HepG2 (cell line): ENCODE results near the gene ISG20L2. TPM values are rescaled to one million over a fixed set of nuclear protein-coding genes. Genes with fewer than 3 reads are reported as not detected.

Experiments
- ATAC-seq: fragments of 200-7000 bp; cut with Tn5 transposase; 3 replicates; pipeline ENCODE4 v1.9.1; 2020; ENCODE audit warnings: mild to moderate bottlenecking, moderate library complexity
- BruUV-seq: library from RNA; stranded (reverse); fragments of 400-500 nt; replicated peaks from 2 replicates; lab custom pipeline; 2021; lab: Mats Ljungman, UMichigan
- CTCF ChIA-PET: fragments of 300-600 bp; formaldehyde crosslinking; extraction: SDS; loops from one replicate; lab custom pipeline; 2021; ENCODE audit warnings: low total read pairs, inconsistent platforms, low intra/inter-chr PET ratio; lab: Yijun Ruan, JAX
- POLR2A ChIA-PET: fragments of 350-600 bp; sonication (Branson Sonifier 250); formaldehyde crosslinking; loops from one replicate; lab custom pipeline; 2020; ENCODE audit warnings: antibody characterized with exemption, inconsistent platforms; lab: Yijun Ruan, JAX
- DNase-seq: peaks from one replicate; pipeline ENCODE4 v3.0.0-alpha.2; 2015; ENCODE audit warnings: low spot score
- FAIRE-seq: peaks from 3 replicates; lab custom pipeline; 2011; peaks lifted over from hg19 to GRCh38; lab: Jason Lieb, UNC
- H2AFZ ChIP-seq: one replicate; pipeline ENCODE4 v1.6.1; 2011; ENCODE audit warnings: low read length, inconsistent platforms
- H3K27ac ChIP-seq: fragments of 300-600 bp; 3 replicates; pipeline ENCODE4 v1.8.0; 2011; ENCODE audit warnings: mixed run types, mild to moderate bottlenecking, mixed read lengths, low read length, inconsistent platforms; ENCODE audit not compliant: insufficient read depth; ENCODE audit errors: extremely low read length
- H3K27me3 ChIP-seq, 2 experiments: fragments of 200-600 bp in 1 of 2; 2 replicates in 1 of 2; 3 replicates in 1 of 2; pipeline versions ENCODE4 v1.6.0 to v1.8.0; 2011; ENCODE audit warnings: low read length in 2 of 2, mild to moderate bottlenecking in 2 of 2, moderate library complexity in 2 of 2, inconsistent platforms in 1 of 2; ENCODE audit not compliant: insufficient read depth in 2 of 2, control insufficient read depth in 1 of 2
- H3K36me3 ChIP-seq, 2 experiments: fragments of 200-600 bp in 1 of 2; replicated peaks in 1 of 2; 2 replicates in 1 of 2; 3 replicates in 1 of 2; pipeline versions ENCODE4 v1.5.1 to v1.8.0; 2011; ENCODE audit warnings: low read length in 2 of 2, inconsistent platforms in 1 of 2; ENCODE audit not compliant: insufficient read depth in 2 of 2, control insufficient read depth in 1 of 2
- H3K4me1 ChIP-seq: 2 replicates; pipeline ENCODE4 v1.5.1; 2012; ENCODE audit warnings: low read length, inconsistent platforms; ENCODE audit not compliant: insufficient read depth
- H3K4me2 ChIP-seq: 2 replicates; pipeline ENCODE4 v1.6.0; 2011; ENCODE audit warnings: low read depth, low read length, inconsistent platforms
- H3K4me3 ChIP-seq, 3 experiments: fragments of 200-600 bp in 1 of 3; sonication (generic), shearing (Covaris generic) in 1 of 3; replicated peaks in 1 of 3; 2 replicates each; pipeline ENCODE4 v1.5.1; 2011 to 2016; ENCODE audit warnings: low read length in 3 of 3, inconsistent platforms in 2 of 3, low read depth in 2 of 3, mild to moderate bottlenecking in 2 of 3, control low read depth in 1 of 3, mixed read lengths in 1 of 3; ENCODE audit not compliant: insufficient read depth in 1 of 3
- H3K79me2 ChIP-seq: one replicate; pipeline ENCODE4 v1.6.1; 2011; ENCODE audit warnings: low read length, inconsistent platforms; ENCODE audit not compliant: insufficient read depth
- H3K9ac ChIP-seq: 2 replicates; pipeline ENCODE4 v1.6.0; 2011; ENCODE audit warnings: mild to moderate bottlenecking, low read depth, low read length, inconsistent platforms; ENCODE audit not compliant: insufficient read depth
- H3K9me3 ChIP-seq: 2 replicates; pipeline ENCODE4 v1.5.1; 2012; ENCODE audit warnings: mild to moderate bottlenecking, low read length
- H4K20me1 ChIP-seq: 2 replicates; pipeline ENCODE4 v1.6.0; 2011; ENCODE audit warnings: inconsistent platforms, mild to moderate bottlenecking, low read length, moderate library complexity; ENCODE audit not compliant: insufficient read depth
- EZH2 ChIP-seq: conservative IDR thresholded peaks from 2 replicates; pipeline ENCODE4 v1.6.1; 2012; ENCODE audit warnings: mild to moderate bottlenecking, low read depth, low read length, moderate library complexity
- KLF6 ChIP-seq: IDR thresholded peaks from 2 replicates; pipeline ENCODE4 v1.8.0; 2016; ENCODE audit warnings: missing biosample characterization, missing genetic modification reagents
- MLLT10 ChIP-seq: sonication (generic); formaldehyde crosslinking; IDR thresholded peaks from 2 replicates; pipeline ENCODE4 v1.4.0; 2020; ENCODE audit warnings: missing genetic modification reagents
- NFE2 ChIP-seq: sonication (generic); formaldehyde crosslinking; IDR thresholded peaks from 2 replicates; pipeline ENCODE4 v1.4.0; 2020; ENCODE audit warnings: missing genetic modification reagents
- NFYB ChIP-seq: sonication (generic); formaldehyde crosslinking; IDR thresholded peaks from 2 replicates; pipeline ENCODE4 v1.4.0; 2020; ENCODE audit warnings: missing genetic modification reagents
- NR2F6 ChIP-seq, 2 experiments: IDR thresholded peaks; 2 replicates each; pipeline ENCODE4 v1.6.1; 2016; ENCODE audit warnings: antibody characterized with exemption in 1 of 2, mild to moderate bottlenecking in 1 of 2
- PAX8 ChIP-seq: sonication (generic); formaldehyde crosslinking; IDR thresholded peaks from 2 replicates; pipeline ENCODE4 v1.8.0; 2022; ENCODE audit warnings: mild to moderate bottlenecking, missing genetic modification reagents, borderline replicate concordance
- REL ChIP-seq: sonication (generic); formaldehyde crosslinking; conservative IDR thresholded peaks from 2 replicates; pipeline ENCODE4 v1.8.0; 2022; ENCODE audit warnings: mild to moderate bottlenecking, missing genetic modification reagents, moderate library complexity
- SOX13 ChIP-seq, 3 experiments: fragments of 450-650 bp in 1 of 3; sonication (generic) in 1 of 3; formaldehyde crosslinking in 1 of 3; IDR thresholded peaks in 2 of 3; conservative IDR thresholded peaks in 1 of 3; 2 replicates each; pipeline versions ENCODE4 v1.5.0 to v1.6.1; 2016 to 2020; ENCODE audit warnings: antibody characterized with exemption in 1 of 3, mild to moderate bottlenecking in 1 of 3, missing compliant biosample characterization in 1 of 3, missing genetic modification reagents in 1 of 3, moderate library complexity in 1 of 3
- XBP1 ChIP-seq: sonication (generic); formaldehyde crosslinking; IDR thresholded peaks from 2 replicates; pipeline ENCODE4 v1.5.0; 2020; ENCODE audit warnings: missing genetic modification reagents
- ZNF256 ChIP-seq: sonication (generic); formaldehyde crosslinking; conservative IDR thresholded peaks from 2 replicates; pipeline ENCODE4 v1.4.0; 2020; ENCODE audit warnings: missing genetic modification reagents
- ZNF572 ChIP-seq: sonication (generic); formaldehyde crosslinking; IDR thresholded peaks from 2 replicates; pipeline ENCODE4 v1.5.1; 2020; ENCODE audit warnings: mild to moderate bottlenecking, missing genetic modification reagents
- ZSCAN29 ChIP-seq: sonication (generic); formaldehyde crosslinking; conservative IDR thresholded peaks from 2 replicates; pipeline ENCODE4 v1.4.0; 2020; ENCODE audit warnings: mild to moderate bottlenecking, missing genetic modification reagents
- WGBS: methylation state at CpG from one replicate; pipeline ENCODE4 v1.1.6; 2017; ENCODE audit warnings: low lambda C conversion rate; 5-methylcytosine and 5-hydroxymethylcytosine counted together
- in situ Hi-C: cut with HindIII; loops from 2 replicates; pipeline ENCODE4 v1.10.0; 2017; ENCODE audit warnings: low pct_unique_long_range_greater_than_20kb; ENCODE audit not compliant: extremely low pct_ligation_motif_present
- intact Hi-C: fragments of 100-400 bp; cut with micrococcal nuclease; formaldehyde crosslinking; loops from one replicate; pipeline ENCODE4 v1.10.0; 2022; ENCODE audit not compliant: unreplicated experiment
- polyA plus RNA-seq, 8 experiments: library from polyadenylated mRNA; depleted of rRNA in 3 of 8; stranded (reverse) in 7 of 8; unstranded in 1 of 8; fragments of >200 nt; fragmentation: Illumina TruSeq in 4 of 8; extraction: Trizol in 4 of 8; gene quantifications; 2 replicates each; pipeline versions ENCODE4 v1.2.1 to v1.2.3, GENCODE V29; 2011 to 2016; ENCODE audit warnings: low read depth in 4 of 8, missing spikeins in 1 of 8, mixed read lengths in 1 of 8; ENCODE audit not compliant: insufficient read depth in 1 of 8
- total RNA-seq, 5 experiments: library from RNA; depleted of rRNA; stranded (reverse); fragments of >200 nt; fragmentation: Illumina TruSeq; extraction: Trizol; gene quantifications; 2 replicates each; pipeline ENCODE4 v1.2.3, GENCODE V29; 2016; ENCODE audit warnings: low read depth in 1 of 5
- TF ChIP-seq, protein P1 (sequence below): sonication (generic); formaldehyde crosslinking; IDR thresholded peaks from 2 replicates; pipeline ENCODE4 v1.4.0; 2020; ENCODE audit warnings: mild to moderate bottlenecking, missing genetic modification reagents

The ISG20L2 gene
- total and polyA plus RNA-seq, 2 of the 13 experiments (the other 11 are each of a cell fraction or from before 2014, with no cell fraction given): 19.8 to 21.3 TPM

DNA sequence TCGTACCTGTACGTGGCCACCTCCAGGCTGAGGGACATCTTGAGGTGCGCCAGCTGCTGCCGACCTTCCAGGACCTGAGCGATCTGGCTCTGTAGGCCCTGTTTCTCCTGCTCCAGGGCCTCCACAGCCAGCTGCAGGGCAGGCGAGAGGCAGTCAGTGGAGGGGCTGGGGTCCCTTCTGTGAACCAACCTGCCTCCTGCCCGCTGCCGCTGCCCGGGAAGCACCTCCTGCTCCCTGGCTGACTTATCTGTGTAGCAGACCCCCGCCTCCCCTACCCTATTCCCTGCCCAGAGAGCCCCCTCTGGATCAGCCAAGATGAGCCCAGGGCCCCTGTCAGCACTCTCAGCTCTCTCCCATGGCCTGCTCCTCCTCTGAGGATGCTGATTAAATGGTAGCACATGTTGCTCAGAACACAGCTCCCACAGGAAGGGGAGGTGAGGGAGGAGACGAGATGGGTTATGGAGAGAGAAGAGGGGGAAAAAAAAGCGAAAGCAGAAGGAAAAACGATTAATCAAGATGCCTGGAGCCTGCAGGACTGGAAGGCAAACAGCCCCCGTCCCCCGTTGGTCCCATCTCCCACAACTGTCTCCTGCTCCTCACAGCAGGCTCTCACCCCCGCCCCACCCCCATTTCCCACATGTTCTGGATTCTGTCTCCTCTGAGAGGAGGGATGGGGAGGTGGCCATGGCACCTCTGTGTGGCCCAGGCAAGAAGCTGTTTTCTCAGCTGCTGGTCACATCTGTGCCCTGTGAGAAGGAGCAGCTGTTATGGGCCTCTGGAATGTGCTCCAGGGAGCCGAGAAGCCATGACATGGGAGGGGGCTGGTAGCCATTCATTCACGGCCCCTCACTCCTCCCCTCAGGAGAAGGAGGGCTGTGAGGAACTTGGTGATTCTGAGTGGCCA lies 53.1 kb downstream of the ISG20L2 start:
- H3K9ac ChIP-seq: peak overlapping the region; percentile 41; the same call in 1 of the 2 replicates
- no peaks in the 10 kb centered on the region for H3K36me3 ChIP-seq
- peaks cover 2% of the 10 kb centered on the region for H3K79me2 ChIP-seq
- 69% methylated on average over 13 of the region's 18 CpGs for WGBS
- ATAC-seq: peak; percentile 12
- BruUV-seq: no TSS peak
- H2AFZ ChIP-seq: no peak overlapping the region
- intact Hi-C loops (loop anchor here (2.0 kb wide), 1 partner anchor 49 kb away; no protein-coding TSS in a partner anchor), in situ Hi-C loops (no loop called here)
- H3K9me3 ChIP-seq: no peaks in the 10 kb centered on the region
- POLR2A ChIA-PET: interaction anchor here (0.6 to 9.1 kb wide), 4 partner anchors 13 to 305 kb away, joined by 4 to 189 read pairs (median 6); partner anchors contain the start of gene MRPL24
- H3K4me3 ChIP-seq: peak overlapping the region; percentile 34 to 63 (median 58); a peak in 5 of 6 replicates
- CTCF ChIA-PET: interaction anchor here (5.1 kb wide), 1 partner anchor 17 kb away, joined by 166 read pairs; no protein-coding TSS in a partner anchor
- H3K4me2 ChIP-seq: peak overlapping the region; percentile 81
- H3K27ac ChIP-seq: no peak overlapping the region
- FAIRE-seq: no peak
- H4K20me1 ChIP-seq: no peaks in the 10 kb centered on the region
- H3K4me1 ChIP-seq: peaks cover 49% of the 10 kb centered on the region
- DNase-seq: no peak
- peaks cover 2 to 20% of the 10 kb centered on the region in 2 experiments for H3K27me3 ChIP-seq
- TF ChIP-seq NFYB (CRISPR knock-in tag): no peak
- TF ChIP-seq, protein P1, sequence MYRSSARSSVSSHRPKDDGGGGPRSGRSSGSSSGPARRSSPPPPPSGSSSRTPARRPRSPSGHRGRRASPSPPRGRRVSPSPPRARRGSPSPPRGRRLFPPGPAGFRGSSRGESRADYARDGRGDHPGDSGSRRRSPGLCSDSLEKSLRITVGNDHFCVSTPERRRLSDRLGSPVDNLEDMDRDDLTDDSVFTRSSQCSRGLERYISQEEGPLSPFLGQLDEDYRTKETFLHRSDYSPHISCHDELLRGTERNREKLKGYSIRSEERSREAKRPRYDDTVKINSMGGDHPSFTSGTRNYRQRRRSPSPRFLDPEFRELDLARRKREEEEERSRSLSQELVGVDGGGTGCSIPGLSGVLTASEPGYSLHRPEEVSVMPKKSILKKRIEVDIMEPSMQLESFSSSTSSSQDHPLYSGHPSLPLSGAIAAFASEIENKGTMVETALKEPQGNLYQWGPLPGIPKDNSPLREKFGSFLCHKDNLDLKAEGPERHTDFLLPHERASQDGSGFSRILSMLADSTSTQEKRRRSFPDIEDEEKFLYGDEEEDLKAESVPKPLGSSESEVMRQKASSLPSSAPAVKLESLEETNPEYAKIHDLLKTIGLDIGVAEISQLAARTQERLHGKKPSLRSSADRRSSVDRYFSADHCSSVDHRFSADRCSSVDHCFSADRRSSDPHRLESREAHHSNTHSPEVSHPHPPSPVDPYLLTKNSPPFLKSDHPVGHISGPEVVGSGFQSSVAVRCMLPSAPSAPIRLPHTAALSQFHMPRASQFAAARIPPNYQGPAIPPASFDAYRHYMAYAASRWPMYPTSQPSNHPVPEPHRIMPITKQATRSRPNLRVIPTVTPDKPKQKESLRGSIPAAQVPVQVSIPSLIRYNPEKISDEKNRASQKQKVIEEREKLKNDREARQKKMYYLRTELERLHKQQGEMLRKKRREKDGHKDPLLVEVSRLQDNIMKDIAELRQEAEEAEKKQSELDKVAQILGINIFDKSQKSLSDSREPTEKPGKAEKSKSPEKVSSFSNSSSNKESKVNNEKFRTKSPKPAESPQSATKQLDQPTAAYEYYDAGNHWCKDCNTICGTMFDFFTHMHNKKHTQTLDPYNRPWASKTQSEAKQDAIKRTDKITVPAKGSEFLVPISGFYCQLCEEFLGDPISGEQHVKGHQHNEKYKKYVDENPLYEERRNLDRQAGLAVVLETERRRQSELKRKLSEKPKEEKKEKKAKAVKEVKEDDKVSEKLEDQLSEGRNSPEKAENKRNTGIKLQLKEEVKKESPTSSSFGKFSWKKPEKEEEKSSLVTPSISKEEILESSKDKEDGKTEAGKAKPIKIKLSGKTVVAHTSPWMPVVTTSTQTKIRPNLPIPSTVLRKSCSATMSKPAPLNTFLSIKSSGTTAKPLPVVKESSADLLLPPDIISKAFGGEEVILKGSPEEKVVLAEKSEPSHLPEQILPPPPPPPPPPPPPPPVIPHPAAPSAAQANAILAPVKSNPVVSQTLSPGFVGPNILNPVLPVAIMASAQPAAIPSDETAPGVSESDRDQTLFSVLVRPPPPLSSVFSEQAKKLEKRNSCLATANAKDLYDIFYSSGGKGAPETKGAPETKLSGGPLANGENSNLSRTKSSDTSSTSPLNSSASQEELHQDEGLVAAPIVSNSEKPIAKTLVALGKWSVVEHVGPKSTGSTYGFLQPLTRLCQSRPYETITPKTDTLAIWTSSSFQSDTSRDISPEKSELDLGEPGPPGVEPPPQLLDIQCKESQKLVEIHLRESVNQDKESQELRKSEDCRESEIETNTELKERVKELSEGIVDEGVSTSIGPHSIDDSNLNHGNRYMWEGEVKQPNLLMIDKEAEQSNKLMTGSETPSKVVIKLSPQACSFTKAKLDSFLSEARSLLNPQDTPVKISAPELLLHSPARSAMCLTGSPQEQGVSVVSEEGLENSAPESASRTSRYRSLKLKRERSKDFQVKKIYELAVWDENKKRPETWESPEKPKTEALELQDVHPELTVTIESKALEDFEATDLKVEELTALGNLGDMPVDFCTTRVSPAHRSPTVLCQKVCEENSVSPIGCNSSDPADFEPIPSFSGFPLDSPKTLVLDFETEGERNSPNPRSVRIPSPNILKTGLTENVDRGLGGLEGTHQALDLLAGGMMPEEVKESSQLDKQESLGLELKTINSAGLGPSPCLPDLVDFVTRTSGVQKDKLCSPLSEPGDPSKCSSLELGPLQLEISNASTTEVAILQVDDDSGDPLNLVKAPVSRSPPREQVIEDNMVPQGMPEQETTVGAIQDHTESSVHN (CRISPR knock-in tag): no peak
- no peak for TF ChIP-seq REL (CRISPR knock-in tag)
- no peak for TF ChIP-seq KLF6 (CRISPR knock-in tag)
- no peak for TF ChIP-seq NR2F6 (IDR thresholded peaks at IDR 0.05)
- no peak for TF ChIP-seq NR2F6 (CRISPR knock-in tag; IDR thresholded peaks at IDR 0.05)
- TF ChIP-seq EZH2: no peak
- TF ChIP-seq MLLT10 (CRISPR knock-in tag): no peak
- no peak for TF ChIP-seq ZNF256 (CRISPR knock-in tag)
- no peak for TF ChIP-seq SOX13 (IDR thresholded peaks at IDR 0.05)
- TF ChIP-seq SOX13 (CRISPR knock-in tag; conservative IDR thresholded peaks at IDR 0.05 in 1 of 2, IDR thresholded peaks at IDR 0.05 in 1 of 2): no peak
- no peak for TF ChIP-seq ZNF572 (CRISPR knock-in tag)
- no peak for TF ChIP-seq XBP1 (CRISPR knock-in tag)
- TF ChIP-seq PAX8 (CRISPR knock-in tag): no peak
- no peak for TF ChIP-seq ZSCAN29 (CRISPR knock-in tag)
- no peak for TF ChIP-seq NFE2 (CRISPR knock-in tag)
